Neural cell (in vitro differentiated cells): Measurements from ENCODE around the gene ZSWIM6. TPM values are rescaled to one million over a fixed set of nuclear protein-coding genes. Genes with fewer than 3 reads are reported as not detected.
"Not testable (repeated sequence)": the region's sequence is repeated elsewhere in the genome, so short reads cannot be mapped to it uniquely, and the experiment has no call there.

Experiments
- H2AFZ ChIP-seq: fragments of 200-600, 300-800 bp; sonication (generic), shearing (Covaris generic); 2 replicates; pipeline ENCODE4 v1.6.0; 2014; ENCODE audit warnings: low read depth, mild to moderate bottlenecking, antibody characterized with exemption, low read length, moderate library complexity
- H3F3A ChIP-seq: fragments of 200-600 bp; shearing (Covaris generic); 2 replicates; pipeline ENCODE4 v1.6.1; 2016; ENCODE audit warnings: mild to moderate bottlenecking, moderate library complexity, mixed read lengths, antibody characterized with exemption, low read length; ENCODE audit not compliant: insufficient read depth, poor library complexity, severe bottlenecking
- H3K27ac ChIP-seq: fragments of 200-600, 300-800 bp; sonication (generic), shearing (Covaris generic); 2 replicates; pipeline ENCODE4 v1.5.1; 2014; ENCODE audit warnings: mild to moderate bottlenecking, low read length, moderate library complexity
- H3K27me3 ChIP-seq: fragments of 300-800, 200-600 bp; sonication (generic), shearing (Covaris generic); 2 replicates; pipeline ENCODE4 v1.6.0; 2014; ENCODE audit warnings: mild to moderate bottlenecking, low read depth, low read length, moderate library complexity; ENCODE audit not compliant: insufficient read depth
- H3K36me3 ChIP-seq: fragments of 300-800, 200-600 bp; sonication (generic), shearing (Covaris generic); 2 replicates; pipeline ENCODE4 v1.5.1; 2014; ENCODE audit warnings: mild to moderate bottlenecking, antibody characterized with exemption, low read length, moderate library complexity; ENCODE audit not compliant: insufficient read depth
- H3K4me2 ChIP-seq: fragments of 300-800, 200-600 bp; sonication (generic), shearing (Covaris generic); 2 replicates; pipeline ENCODE4 v1.6.0; 2014; ENCODE audit warnings: mild to moderate bottlenecking, low read length
- H3K4me3 ChIP-seq: fragments of 300-800, 200-600 bp; sonication (generic), shearing (Covaris generic); 2 replicates; pipeline ENCODE4 v1.5.1; 2014; ENCODE audit warnings: mild to moderate bottlenecking, low read length, moderate library complexity
- H3K79me2 ChIP-seq: fragments of 200-600 bp; shearing (Covaris generic); replicated peaks from 2 replicates; pipeline ENCODE4 v1.6.0; 2014; ENCODE audit warnings: mild to moderate bottlenecking, low read length, moderate library complexity; ENCODE audit not compliant: insufficient read depth
- H3K9ac ChIP-seq: fragments of 300-800, 200-600 bp; sonication (generic), shearing (Covaris generic); 2 replicates; pipeline ENCODE4 v1.6.1; 2016; ENCODE audit warnings: mild to moderate bottlenecking, low read length, mixed read lengths
- H3K9me2 ChIP-seq: fragments of 200-600 bp; shearing (Covaris generic); 2 replicates; pipeline ENCODE4 v1.6.1; 2016; ENCODE audit warnings: mild to moderate bottlenecking, low read length, mixed read lengths; ENCODE audit not compliant: insufficient read depth
- H3K9me3 ChIP-seq: fragments of 200-600, 300-800 bp; sonication (generic), shearing (Covaris generic); 2 replicates; pipeline ENCODE4 v1.6.1; 2016; ENCODE audit warnings: mild to moderate bottlenecking, mixed run types, low read length, moderate library complexity, mixed read lengths
- H4K20me1 ChIP-seq: fragments of 200-600 bp; shearing (Covaris generic); 2 replicates; pipeline ENCODE4 v1.6.1; 2016; ENCODE audit warnings: mild to moderate bottlenecking, mixed run types; ENCODE audit not compliant: insufficient read depth
- CTCF ChIP-seq: fragments of 450-650 bp; IDR thresholded peaks from 2 replicates; pipeline ENCODE4 v1.5.1; 2014; ENCODE audit warnings: antibody characterized with exemption, mild to moderate bottlenecking, moderate library complexity; ENCODE audit not compliant: poor library complexity, severe bottlenecking
- EP300 ChIP-seq: fragments of 450-650 bp; conservative IDR thresholded peaks from 2 replicates; pipeline ENCODE4 v1.6.1; 2014; ENCODE audit warnings: antibody characterized with exemption, mild to moderate bottlenecking, moderate library complexity; ENCODE audit not compliant: poor library complexity, severe bottlenecking
- EZH2 ChIP-seq: fragments of 200-600, 300-800 bp; shearing (Covaris generic), sonication (generic); IDR thresholded peaks from 2 replicates; pipeline ENCODE4 v1.6.1; 2014; ENCODE audit warnings: antibody characterized with exemption, low read length, borderline replicate concordance, mild to moderate bottlenecking; ENCODE audit not compliant: insufficient read depth, poor library complexity, severe bottlenecking
- MXI1 ChIP-seq: fragments of 450-650 bp; conservative IDR thresholded peaks from 2 replicates; pipeline ENCODE4 v1.6.1; 2014; ENCODE audit warnings: antibody characterized with exemption, mild to moderate bottlenecking; ENCODE audit not compliant: poor library complexity, severe bottlenecking
- POLR2AphosphoS5 ChIP-seq: IDR thresholded peaks from 2 replicates; pipeline ENCODE4 v1.6.1; 2012
- RAD21 ChIP-seq: fragments of 450-650 bp; conservative IDR thresholded peaks from 2 replicates; pipeline ENCODE4 v1.6.1; 2014; ENCODE audit warnings: antibody characterized with exemption, mild to moderate bottlenecking, moderate library complexity
- REST ChIP-seq: IDR thresholded peaks from 2 replicates; pipeline ENCODE4 v1.6.1; 2012; ENCODE audit warnings: borderline replicate concordance
- SMC3 ChIP-seq: fragments of 450-650 bp; conservative IDR thresholded peaks from 2 replicates; pipeline ENCODE4 v1.6.1; 2014; ENCODE audit warnings: antibody characterized with exemption, mild to moderate bottlenecking, moderate library complexity; ENCODE audit not compliant: poor library complexity
- TAF1 ChIP-seq: IDR thresholded peaks from 2 replicates; pipeline ENCODE4 v1.6.1; 2012; ENCODE audit warnings: low read depth
- polyA plus RNA-seq: library from polyadenylated mRNA; depleted of rRNA; stranded (reverse); fragments of >200 nt; gene quantifications from 2 replicates; pipeline ENCODE4 v1.2.3, GENCODE V29; 2014

ZSWIM6 gene
- polyA plus RNA-seq, 1 donor from 2014 or later: 43.6 TPM

- Histone ChIP-seq H4K20me1 (peaks cover 25% of the 10 kb centered on the region), H3K79me2 (peaks cover 86% of the 10 kb centered on the region), H3K4me3 (no peak overlapping the region), H3F3A (no peaks in the 10 kb centered on the region), H3K9ac (no peak overlapping the region), H3K27ac (no peak overlapping the region), H3K9me3 (no peaks in the 10 kb centered on the region), H3K27me3 (no peaks in the 10 kb centered on the region), H3K4me2 (no peak overlapping the region), H3K9me2 (no peaks in the 10 kb centered on the region), H3K36me3 (no peaks in the 10 kb centered on the region), H2AFZ (no peak overlapping the region)
- TF ChIP-seq RAD21: no peak
- no peak for TF ChIP-seq EZH2
- TF ChIP-seq SMC3: no peak
- no peak for TF ChIP-seq POLR2AphosphoS5
- no peak for TF ChIP-seq CTCF
- TF ChIP-seq REST: no peak
- no peak for TF ChIP-seq TAF1
- TF ChIP-seq MXI1: no peak
These were observed 80.3 kb downstream of the ZSWIM6 start for GRCh38 chr5:61412361-61412760.

- peaks cover 29% of the 10 kb centered on the region for H4K20me1 ChIP-seq
- not testable (repeated sequence) for H3K4me2 ChIP-seq, H3F3A ChIP-seq, H3K27ac ChIP-seq, H3K9ac ChIP-seq, H3K9me3 ChIP-seq, H2AFZ ChIP-seq, H3K9me2 ChIP-seq, H3K27me3 ChIP-seq, H3K4me3 ChIP-seq, H3K36me3 ChIP-seq
- peaks cover 86% of the 10 kb centered on the region for H3K79me2 ChIP-seq
These were observed 81.1 kb downstream of the ZSWIM6 start for GRCh38 chr5:61413205-61413604.

GRCh38 chr5:61414806-61415205 lies 82.7 kb downstream of the ZSWIM6 start:
- H2AFZ ChIP-seq: no peak overlapping the region
- H4K20me1 ChIP-seq: peaks cover 24% of the 10 kb centered on the region
- H3K27ac ChIP-seq: no peak overlapping the region

More at GRCh38 chr5:61414806-61415205, 82.7 kb downstream of the ZSWIM6 start:
- Histone ChIP-seq H3K36me3 (no peaks in the 10 kb centered on the region), H3K4me3 (no peak overlapping the region), H3K9me3 (no peaks in the 10 kb centered on the region), H3K9ac (no peak overlapping the region), H3K79me2 (peaks cover 86% of the 10 kb centered on the region), H3K9me2 (no peaks in the 10 kb centered on the region), H3F3A (no peaks in the 10 kb centered on the region), H3K4me2 (no peak overlapping the region), H3K27me3 (no peaks in the 10 kb centered on the region)
- TF ChIP-seq CTCF (no peak), MXI1 (no peak), TAF1 (no peak), REST (no peak), RAD21 (no peak), EZH2 (no peak), POLR2AphosphoS5 (no peak), SMC3 (no peak), EP300 (no peak)
